Loucy (cell line): Measurements from ENCODE around the gene MCHR1.
"Not testable (repeated sequence)": the region's sequence is repeated elsewhere in the genome, so short reads cannot be mapped to it uniquely, and the experiment has no call there.

Experiments
- CTCF ChIP-seq: fragments of 200-600 bp; sonication (generic); conservative IDR thresholded peaks from 2 replicates; pipeline ENCODE4 v1.5.1; 2014; ENCODE audit warnings: mild to moderate bottlenecking, antibody characterized with exemption, low read length
- EZH2phosphoT487 ChIP-seq: fragments of 200-600 bp; IDR thresholded peaks from 2 replicates; pipeline ENCODE4 v1.6.1; 2018; ENCODE audit warnings: antibody characterized with exemption, mild to moderate bottlenecking, moderate library complexity, borderline replicate concordance

GRCh38 chr22:40720156-40720537 lies 40.9 kb downstream of the MCHR1 start:
- not testable (repeated sequence) for TF ChIP-seq CTCF, EZH2phosphoT487
